ENCODE data around the gene LIMS1.

LIMS1 gene

DNA sequence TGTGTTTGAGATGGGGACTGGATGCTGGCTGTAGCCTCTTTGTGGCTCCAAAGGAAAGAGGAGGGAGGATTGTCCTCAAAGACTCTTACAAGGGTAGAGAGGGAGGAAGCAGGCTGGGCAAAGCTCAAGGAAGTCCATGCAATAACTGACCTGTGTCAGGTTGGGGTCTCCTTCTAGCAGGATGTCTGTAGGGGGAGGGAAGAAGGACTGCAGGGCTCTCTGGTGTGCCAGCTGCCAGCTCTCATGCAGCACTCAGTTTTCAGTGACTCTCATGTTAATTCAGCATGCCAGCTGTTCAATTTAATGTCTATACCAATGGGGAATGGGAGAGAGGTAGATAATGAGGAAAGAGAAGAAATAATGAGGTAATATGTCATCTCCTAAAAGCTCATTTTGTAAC lies 99.7 kb downstream of the LIMS1 start:
- no peak for TF ChIP-seq CTCF (IDR thresholded peaks at IDR 0.05; ENCODE audit: control insufficient read depth, extremely low read depth, insufficient read depth)
- peak overlapping the region; percentile 26 for H3K4me3 ChIP-seq (ENCODE audit: low read depth, low read length)
- no peak for DNase-seq (ENCODE audit: low read depth)

GRCh38 chr2:108634576-108635160 lies 100.4 kb downstream of the LIMS1 start:
- H3K4me3 ChIP-seq (ENCODE audit: low read depth, low read length), result no peak overlapping the region
- TF ChIP-seq CTCF (IDR thresholded peaks at IDR 0.05; ENCODE audit: control insufficient read depth, extremely low read depth, insufficient read depth), result no peak
- no peak for DNase-seq (ENCODE audit: low read depth)

DNA sequence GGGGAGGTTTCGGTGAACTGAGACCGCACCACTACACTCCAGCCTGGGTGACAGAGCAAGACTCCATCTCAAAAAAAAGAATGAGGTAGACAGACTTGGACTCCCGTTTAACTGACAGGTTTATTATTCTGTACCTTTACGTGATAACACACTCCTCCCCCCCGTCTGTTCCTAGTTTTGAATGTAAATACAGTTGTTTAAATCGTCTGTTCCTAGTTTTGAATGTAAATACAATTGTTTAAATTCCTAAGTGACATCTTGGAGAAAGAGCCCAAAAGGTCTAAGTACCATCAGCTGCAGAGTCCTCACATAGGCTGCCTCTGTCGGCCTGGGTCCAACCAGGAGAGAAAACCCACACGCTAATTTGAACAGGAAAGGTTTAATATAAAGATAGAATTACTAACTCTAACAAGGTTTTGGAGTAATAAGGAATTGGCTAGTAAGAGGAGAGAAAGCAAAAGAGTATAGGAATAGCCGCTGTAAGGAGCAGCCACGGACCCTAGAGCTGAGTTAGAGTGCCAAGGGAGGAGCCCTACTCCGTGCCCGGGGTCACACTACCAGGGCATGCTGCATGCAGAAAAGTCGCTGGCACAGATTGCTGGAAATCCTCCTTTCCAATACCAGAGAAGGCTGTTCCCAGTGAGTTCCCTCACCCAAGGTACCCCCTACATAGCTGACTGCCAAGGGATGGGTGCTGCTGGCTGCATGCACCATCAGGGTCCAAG lies 101.5 kb downstream of the LIMS1 start:
- no peak for TF ChIP-seq CTCF (IDR thresholded peaks at IDR 0.05; ENCODE audit: control insufficient read depth, extremely low read depth, insufficient read depth)
- no peak overlapping the region for H3K4me3 ChIP-seq (ENCODE audit: low read depth, low read length)
- DNase-seq (ENCODE audit: low read depth), result no peak

- H3K4me3 ChIP-seq (ENCODE audit: low read depth, low read length), result no peak overlapping the region
- no peak for TF ChIP-seq CTCF (IDR thresholded peaks at IDR 0.05; ENCODE audit: control insufficient read depth, extremely low read depth, insufficient read depth)
- no peak for DNase-seq (ENCODE audit: low read depth)
These were observed 103.0 kb downstream of the LIMS1 start for GRCh38 chr2:108637304-108637669.

- no peak for DNase-seq (ENCODE audit: low read depth)
- no peak for TF ChIP-seq CTCF (IDR thresholded peaks at IDR 0.05; ENCODE audit: control insufficient read depth, extremely low read depth, insufficient read depth)
- no peak overlapping the region for H3K4me3 ChIP-seq (ENCODE audit: low read depth, low read length)
These were observed 106.5 kb downstream of the LIMS1 start for GRCh38 chr2:108640731-108641130.

DNA sequence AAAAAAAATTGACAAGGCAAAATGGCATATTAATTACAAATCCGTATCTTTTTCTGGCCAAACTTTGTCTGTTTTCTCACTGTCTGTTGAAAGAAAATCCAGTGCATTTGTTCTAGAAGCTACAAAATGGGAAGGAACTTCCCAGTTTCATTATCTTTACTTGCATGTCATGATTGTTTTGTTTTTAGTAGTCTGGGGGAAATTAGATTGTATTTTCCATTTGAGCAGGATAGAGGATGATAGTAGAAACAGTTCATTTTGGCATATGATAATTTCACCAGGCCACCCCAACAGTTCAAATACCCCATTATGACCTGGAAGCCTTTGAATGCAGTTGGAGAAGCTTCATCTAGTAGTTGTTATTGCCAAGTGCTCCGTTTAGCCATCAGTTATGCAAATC lies 107.5 kb downstream of the LIMS1 start:
- DNase-seq (ENCODE audit: low read depth), result no peak
- no peak for TF ChIP-seq CTCF (IDR thresholded peaks at IDR 0.05; ENCODE audit: control insufficient read depth, extremely low read depth, insufficient read depth)
- no peak overlapping the region for H3K4me3 ChIP-seq (ENCODE audit: low read depth, low read length)
